ENCODE results near the gene VGLL2.

DNA sequence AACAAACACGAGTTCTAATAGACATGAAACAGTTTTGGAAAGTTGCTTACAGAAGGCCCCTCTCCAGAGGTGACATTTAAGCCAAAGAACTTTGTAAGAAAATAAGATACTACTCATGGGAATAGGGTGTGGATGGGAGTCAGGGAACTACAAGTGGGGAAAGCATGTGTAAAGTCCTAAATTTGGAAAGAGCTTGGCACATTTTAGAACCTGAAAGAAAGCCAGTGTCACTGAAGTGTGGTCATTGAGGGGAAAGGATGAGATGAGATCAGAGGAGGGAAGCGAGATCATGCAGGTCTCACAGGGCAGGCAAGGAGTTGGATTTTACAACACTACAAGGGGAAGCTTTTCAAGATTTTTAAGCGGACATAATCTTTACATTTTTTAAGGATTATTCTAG is 38.0 kb downstream of the VGLL2 start:
- TF ChIP-seq, protein P1, sequence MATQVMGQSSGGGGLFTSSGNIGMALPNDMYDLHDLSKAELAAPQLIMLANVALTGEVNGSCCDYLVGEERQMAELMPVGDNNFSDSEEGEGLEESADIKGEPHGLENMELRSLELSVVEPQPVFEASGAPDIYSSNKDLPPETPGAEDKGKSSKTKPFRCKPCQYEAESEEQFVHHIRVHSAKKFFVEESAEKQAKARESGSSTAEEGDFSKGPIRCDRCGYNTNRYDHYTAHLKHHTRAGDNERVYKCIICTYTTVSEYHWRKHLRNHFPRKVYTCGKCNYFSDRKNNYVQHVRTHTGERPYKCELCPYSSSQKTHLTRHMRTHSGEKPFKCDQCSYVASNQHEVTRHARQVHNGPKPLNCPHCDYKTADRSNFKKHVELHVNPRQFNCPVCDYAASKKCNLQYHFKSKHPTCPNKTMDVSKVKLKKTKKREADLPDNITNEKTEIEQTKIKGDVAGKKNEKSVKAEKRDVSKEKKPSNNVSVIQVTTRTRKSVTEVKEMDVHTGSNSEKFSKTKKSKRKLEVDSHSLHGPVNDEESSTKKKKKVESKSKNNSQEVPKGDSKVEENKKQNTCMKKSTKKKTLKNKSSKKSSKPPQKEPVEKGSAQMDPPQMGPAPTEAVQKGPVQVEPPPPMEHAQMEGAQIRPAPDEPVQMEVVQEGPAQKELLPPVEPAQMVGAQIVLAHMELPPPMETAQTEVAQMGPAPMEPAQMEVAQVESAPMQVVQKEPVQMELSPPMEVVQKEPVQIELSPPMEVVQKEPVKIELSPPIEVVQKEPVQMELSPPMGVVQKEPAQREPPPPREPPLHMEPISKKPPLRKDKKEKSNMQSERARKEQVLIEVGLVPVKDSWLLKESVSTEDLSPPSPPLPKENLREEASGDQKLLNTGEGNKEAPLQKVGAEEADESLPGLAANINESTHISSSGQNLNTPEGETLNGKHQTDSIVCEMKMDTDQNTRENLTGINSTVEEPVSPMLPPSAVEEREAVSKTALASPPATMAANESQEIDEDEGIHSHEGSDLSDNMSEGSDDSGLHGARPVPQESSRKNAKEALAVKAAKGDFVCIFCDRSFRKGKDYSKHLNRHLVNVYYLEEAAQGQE (IDR thresholded peaks at IDR 0.05; ENCODE audit: low read depth, low read length), result no peak
- TF ChIP-seq, protein P2, sequence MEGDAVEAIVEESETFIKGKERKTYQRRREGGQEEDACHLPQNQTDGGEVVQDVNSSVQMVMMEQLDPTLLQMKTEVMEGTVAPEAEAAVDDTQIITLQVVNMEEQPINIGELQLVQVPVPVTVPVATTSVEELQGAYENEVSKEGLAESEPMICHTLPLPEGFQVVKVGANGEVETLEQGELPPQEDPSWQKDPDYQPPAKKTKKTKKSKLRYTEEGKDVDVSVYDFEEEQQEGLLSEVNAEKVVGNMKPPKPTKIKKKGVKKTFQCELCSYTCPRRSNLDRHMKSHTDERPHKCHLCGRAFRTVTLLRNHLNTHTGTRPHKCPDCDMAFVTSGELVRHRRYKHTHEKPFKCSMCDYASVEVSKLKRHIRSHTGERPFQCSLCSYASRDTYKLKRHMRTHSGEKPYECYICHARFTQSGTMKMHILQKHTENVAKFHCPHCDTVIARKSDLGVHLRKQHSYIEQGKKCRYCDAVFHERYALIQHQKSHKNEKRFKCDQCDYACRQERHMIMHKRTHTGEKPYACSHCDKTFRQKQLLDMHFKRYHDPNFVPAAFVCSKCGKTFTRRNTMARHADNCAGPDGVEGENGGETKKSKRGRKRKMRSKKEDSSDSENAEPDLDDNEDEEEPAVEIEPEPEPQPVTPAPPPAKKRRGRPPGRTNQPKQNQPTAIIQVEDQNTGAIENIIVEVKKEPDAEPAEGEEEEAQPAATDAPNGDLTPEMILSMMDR (IDR thresholded peaks at IDR 0.05), result no peak
- TF ChIP-seq, protein P3, sequence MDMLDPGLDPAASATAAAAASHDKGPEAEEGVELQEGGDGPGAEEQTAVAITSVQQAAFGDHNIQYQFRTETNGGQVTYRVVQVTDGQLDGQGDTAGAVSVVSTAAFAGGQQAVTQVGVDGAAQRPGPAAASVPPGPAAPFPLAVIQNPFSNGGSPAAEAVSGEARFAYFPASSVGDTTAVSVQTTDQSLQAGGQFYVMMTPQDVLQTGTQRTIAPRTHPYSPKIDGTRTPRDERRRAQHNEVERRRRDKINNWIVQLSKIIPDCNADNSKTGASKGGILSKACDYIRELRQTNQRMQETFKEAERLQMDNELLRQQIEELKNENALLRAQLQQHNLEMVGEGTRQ (IDR thresholded peaks at IDR 0.05; ENCODE audit: borderline replicate concordance, low read depth, low read length), result no peak
- TF ChIP-seq SMC3 (IDR thresholded peaks at IDR 0.05; ENCODE audit: low read depth, low read length) (no peak), JUND (IDR thresholded peaks at IDR 0.05) (no peak), MXI1 (IDR thresholded peaks at IDR 0.05; ENCODE audit: low read depth, low read length) (no peak), EP300 (IDR thresholded peaks at IDR 0.05; ENCODE audit: borderline replicate concordance in 1 of 2, low read depth in 1 of 2, low read length in 1 of 2) (no peak), MEF2A (IDR thresholded peaks at IDR 0.05; ENCODE audit: borderline replicate concordance, low read depth) (no peak), TAF1 (IDR thresholded peaks at IDR 0.05; ENCODE audit: borderline replicate concordance, low read depth, low read length) (no peak), NRF1 (IDR thresholded peaks at IDR 0.05; ENCODE audit: low read depth, low read length) (no peak), POLR2AphosphoS5 (IDR thresholded peaks at IDR 0.05; ENCODE audit: low read depth, low read length) (no peak)
- TF ChIP-seq, protein P4, sequence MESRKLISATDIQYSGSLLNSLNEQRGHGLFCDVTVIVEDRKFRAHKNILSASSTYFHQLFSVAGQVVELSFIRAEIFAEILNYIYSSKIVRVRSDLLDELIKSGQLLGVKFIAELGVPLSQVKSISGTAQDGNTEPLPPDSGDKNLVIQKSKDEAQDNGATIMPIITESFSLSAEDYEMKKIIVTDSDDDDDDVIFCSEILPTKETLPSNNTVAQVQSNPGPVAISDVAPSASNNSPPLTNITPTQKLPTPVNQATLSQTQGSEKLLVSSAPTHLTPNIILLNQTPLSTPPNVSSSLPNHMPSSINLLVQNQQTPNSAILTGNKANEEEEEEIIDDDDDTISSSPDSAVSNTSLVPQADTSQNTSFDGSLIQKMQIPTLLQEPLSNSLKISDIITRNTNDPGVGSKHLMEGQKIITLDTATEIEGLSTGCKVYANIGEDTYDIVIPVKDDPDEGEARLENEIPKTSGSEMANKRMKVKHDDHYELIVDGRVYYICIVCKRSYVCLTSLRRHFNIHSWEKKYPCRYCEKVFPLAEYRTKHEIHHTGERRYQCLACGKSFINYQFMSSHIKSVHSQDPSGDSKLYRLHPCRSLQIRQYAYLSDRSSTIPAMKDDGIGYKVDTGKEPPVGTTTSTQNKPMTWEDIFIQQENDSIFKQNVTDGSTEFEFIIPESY (IDR thresholded peaks at IDR 0.05; ENCODE audit: borderline replicate concordance, low read depth), result no peak
